HG03060 (cell line): ENCODE results near the gene GTF2IRD1.
A peak's percentile ranks its signal among the peaks of the same experiment; 100 is the strongest.

Experiments used
- ATAC-seq: cut with Tn5 transposase; IDR thresholded peaks from one replicate; pipeline ENCODE4 v1.9.1; 2021; ENCODE audit warnings: low read depth, moderate number of reproducible peaks; ENCODE audit not compliant: unreplicated experiment

The GTF2IRD1 gene

GRCh38 chr7:74586258-74587175 is 132.8 kb downstream of the GTF2IRD1 start:
- ATAC-seq: no peak

GRCh38 chr7:74587435-74588126 is 133.9 kb downstream of the GTF2IRD1 start:
- peak; percentile 48 for ATAC-seq

GRCh38 chr7:74590813-74591212 is 137.1 kb downstream of the GTF2IRD1 start:
- no peak for ATAC-seq

GRCh38 chr7:74598558-74598957 is 144.9 kb downstream of the GTF2IRD1 start:
- no peak for ATAC-seq

- ATAC-seq: no peak
These were observed 145.5 kb downstream of the GTF2IRD1 start for GRCh38 chr7:74599244-74599643.

- no peak for ATAC-seq
These were observed 150.8 kb downstream of the GTF2IRD1 start for GRCh38 chr7:74604326-74605020.

GRCh38 chr7:74606101-74606908 is 152.6 kb downstream of the GTF2IRD1 start:
- ATAC-seq: no peak

GRCh38 chr7:74606909-74607510 is 153.3 kb downstream of the GTF2IRD1 start:
- ATAC-seq: no peak

GRCh38 chr7:74612015-74612829 is 158.5 kb downstream of the GTF2IRD1 start:
- no peak for ATAC-seq

GRCh38 chr7:74615933-74616780 is 162.5 kb downstream of the GTF2IRD1 start:
- ATAC-seq: no peak

- no peak for ATAC-seq
These were observed 163.6 kb downstream of the GTF2IRD1 start for GRCh38 chr7:74617180-74617744.

- no peak for ATAC-seq
These were observed 165.6 kb downstream of the GTF2IRD1 start for GRCh38 chr7:74619235-74619860.

- ATAC-seq: no peak
These were observed 168.6 kb downstream of the GTF2IRD1 start for GRCh38 chr7:74622228-74622749.

- ATAC-seq: no peak
These were observed 169.4 kb downstream of the GTF2IRD1 start for GRCh38 chr7:74623135-74623534.

- no peak for ATAC-seq
These were observed 171.7 kb downstream of the GTF2IRD1 start for GRCh38 chr7:74625446-74625845.

- ATAC-seq: no peak
These were observed 174.1 kb downstream of the GTF2IRD1 start for GRCh38 chr7:74627661-74628411.
